Activated CD4-positive, alpha-beta T cell treated with anti-CD3 and anti-CD28 coated beads, Interleukin-2, amount 10 ng/mL, durations not matched to agents 7 days and 5 days (primary cell): Measurements from ENCODE around the gene KLF15. TPM values are rescaled to one million over a fixed set of nuclear protein-coding genes. Genes with fewer than 3 reads are reported as not detected.

ENCODE experiments used
- CTCF ChIA-PET: fragments of 350-600 bp; sonication (Branson Sonifier 250); formaldehyde crosslinking; loops from one replicate; lab custom pipeline; 2021; ENCODE audit warnings: antibody characterized with exemption; lab: Charles Lee
- POLR2A ChIA-PET: fragments of 350-600 bp; sonication (Branson Sonifier 250); formaldehyde crosslinking; loops from one replicate; lab custom pipeline; 2021; ENCODE audit warnings: antibody characterized with exemption; lab: Charles Lee
- DNase-seq: peaks from one replicate; pipeline ENCODE4 v3.0.0-alpha.2; 2020
- H3K27ac Mint-ChIP-seq: one replicate; pipeline ENCODE4 v1.8.0; 2021; ENCODE audit warnings: mild to moderate bottlenecking, moderate library complexity, mixed read lengths
- H3K27me3 Mint-ChIP-seq: one replicate; pipeline ENCODE4 v1.8.0; 2021; ENCODE audit warnings: mixed read lengths
- H3K36me3 Mint-ChIP-seq: one replicate; pipeline ENCODE4 v1.8.0; 2021; ENCODE audit warnings: low read depth, mixed read lengths
- H3K4me1 Mint-ChIP-seq: one replicate; pipeline ENCODE4 v1.8.0; 2021; ENCODE audit warnings: mixed read lengths
- H3K4me3 Mint-ChIP-seq: one replicate; pipeline ENCODE4 v1.8.0; 2021; ENCODE audit warnings: mild to moderate bottlenecking, moderate library complexity, mixed read lengths
- H3K9me3 Mint-ChIP-seq: one replicate; pipeline ENCODE4 v1.8.0; 2021; ENCODE audit warnings: mixed read lengths
- total RNA-seq, 2 experiments: library from RNA; stranded (reverse); gene quantifications; one replicate each; pipeline ENCODE4 v1.2.3, GENCODE V29; 2021

Gene KLF15
- total RNA-seq, 2 experiments from 2014 or later = not detected

DNA sequence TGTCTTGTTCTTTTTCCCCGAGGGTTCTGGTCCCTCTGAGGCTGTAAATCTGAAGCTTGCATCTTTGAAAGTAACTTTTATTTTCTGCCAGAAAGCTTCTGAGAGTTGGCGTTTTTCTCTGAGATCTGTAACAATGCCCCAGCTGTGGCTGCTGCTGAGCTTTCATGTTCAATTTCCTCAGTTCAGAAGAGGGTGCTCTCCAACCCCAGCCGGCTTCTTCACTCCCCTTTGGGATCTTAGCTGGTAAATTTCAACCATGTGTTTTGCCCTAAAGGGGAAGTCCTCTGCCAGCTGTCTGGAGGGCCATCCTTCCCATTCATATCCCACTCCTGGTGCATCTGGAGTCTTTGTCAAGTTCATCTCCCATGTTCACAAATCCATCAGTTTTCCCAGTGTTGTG lies 19.2 kb upstream of the KLF15 start:
- H3K4me3 Mint-ChIP-seq = no peak overlapping the region

DNA sequence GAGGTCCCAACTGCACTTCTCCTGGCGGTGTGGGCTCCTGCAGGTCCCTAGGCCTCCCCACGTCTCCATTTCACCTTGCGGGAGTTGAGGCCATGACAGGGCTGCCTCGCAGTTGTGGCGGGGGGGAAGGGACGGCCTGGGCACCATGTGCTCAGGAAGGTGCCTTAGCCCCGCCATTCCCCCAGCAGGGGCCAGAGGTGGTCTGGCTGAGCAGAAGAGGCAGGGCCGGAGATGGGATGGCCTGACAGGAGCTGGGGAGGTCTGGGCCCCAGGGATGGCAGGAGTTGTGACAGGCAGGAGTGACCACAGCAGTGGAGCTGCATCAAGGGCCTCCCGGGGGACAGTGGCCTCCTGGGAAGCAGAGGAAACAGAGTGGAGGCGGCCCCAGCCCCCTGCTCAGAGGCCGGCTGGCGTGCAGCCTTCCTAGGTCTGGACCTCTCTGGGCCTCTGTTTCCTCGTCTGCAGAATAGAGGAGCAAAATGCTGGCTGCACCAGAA lies 18.7 kb upstream of the KLF15 start:
- Mint-ChIP-seq H3K4me3 (no peak overlapping the region), H3K27ac (no peak overlapping the region), H3K36me3 (no peaks in the 10 kb centered on the region), H3K27me3 (no peaks in the 10 kb centered on the region), H3K4me1 (no peaks in the 10 kb centered on the region), H3K9me3 (no peaks in the 10 kb centered on the region)
- ChIA-PET POLR2A (no interaction called here), CTCF (no interaction called here)
- DNase-seq = no peak

More for the DNA sequence above, 19.2 kb upstream of the KLF15 start:
- no peak for DNase-seq
- no peaks in the 10 kb centered on the region for H3K9me3 Mint-ChIP-seq
- H3K36me3 Mint-ChIP-seq = no peaks in the 10 kb centered on the region
- H3K27me3 Mint-ChIP-seq = no peaks in the 10 kb centered on the region
- CTCF ChIA-PET = no interaction called here
- no peaks in the 10 kb centered on the region for H3K4me1 Mint-ChIP-seq
- POLR2A ChIA-PET = no interaction called here
- H3K27ac Mint-ChIP-seq = no peak overlapping the region

DNA sequence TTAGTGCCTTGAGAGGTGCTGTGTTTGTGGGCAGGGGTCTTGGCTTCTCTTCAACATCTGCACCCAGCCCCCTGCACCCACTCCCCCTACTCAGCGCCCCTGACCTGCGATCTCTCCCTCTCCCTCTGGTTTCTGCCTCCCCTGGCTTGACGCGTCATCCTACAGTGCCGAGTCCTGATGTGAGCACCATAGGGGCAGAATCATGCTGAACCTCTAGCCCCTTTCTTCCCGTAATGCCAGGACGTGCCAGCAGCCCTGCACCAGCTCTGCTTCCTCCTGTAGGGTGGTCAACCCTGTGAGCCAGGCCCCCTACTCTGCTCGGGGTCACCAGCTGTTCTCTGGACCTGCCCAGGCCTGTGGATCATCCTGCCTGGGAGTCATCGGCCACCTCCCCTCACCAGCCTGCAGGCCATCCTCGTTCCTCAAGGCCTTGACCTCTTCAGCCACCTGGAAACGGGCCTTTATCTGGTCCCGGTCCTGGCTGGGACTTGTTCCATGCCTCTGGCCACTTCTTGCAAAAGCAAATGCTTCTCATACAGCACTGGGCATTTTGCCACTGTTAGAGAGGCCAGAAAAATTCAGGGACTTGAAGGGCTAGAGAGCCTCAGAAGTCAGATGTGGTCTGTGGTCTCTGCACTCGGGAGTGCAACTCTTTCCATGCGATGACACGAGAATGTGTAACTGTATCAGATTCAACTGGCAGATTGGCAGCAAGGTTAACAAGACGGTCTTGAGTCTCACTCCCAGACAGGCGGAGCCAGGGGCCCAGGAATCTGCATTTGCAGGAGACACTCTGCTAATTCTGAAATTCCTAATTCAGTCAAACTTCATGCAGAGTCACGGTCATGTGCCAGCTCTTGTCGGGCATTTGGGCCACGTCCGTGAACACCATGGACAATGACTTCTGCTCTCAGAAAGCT lies 16.7 kb upstream of the KLF15 start:
- H3K36me3 Mint-ChIP-seq = no peaks in the 10 kb centered on the region
- H3K27ac Mint-ChIP-seq = no peak overlapping the region
- no peaks in the 10 kb centered on the region for H3K9me3 Mint-ChIP-seq
- no peaks in the 10 kb centered on the region for H3K4me1 Mint-ChIP-seq
- H3K4me3 Mint-ChIP-seq = no peak overlapping the region
- H3K27me3 Mint-ChIP-seq = no peaks in the 10 kb centered on the region
- ChIA-PET POLR2A (no interaction called here), CTCF (interaction anchor here (1.3 kb wide), 1 partner anchor 10 kb away, joined by 4 read pairs; no protein-coding TSS in a partner anchor)
- DNase-seq = no peak

DNA sequence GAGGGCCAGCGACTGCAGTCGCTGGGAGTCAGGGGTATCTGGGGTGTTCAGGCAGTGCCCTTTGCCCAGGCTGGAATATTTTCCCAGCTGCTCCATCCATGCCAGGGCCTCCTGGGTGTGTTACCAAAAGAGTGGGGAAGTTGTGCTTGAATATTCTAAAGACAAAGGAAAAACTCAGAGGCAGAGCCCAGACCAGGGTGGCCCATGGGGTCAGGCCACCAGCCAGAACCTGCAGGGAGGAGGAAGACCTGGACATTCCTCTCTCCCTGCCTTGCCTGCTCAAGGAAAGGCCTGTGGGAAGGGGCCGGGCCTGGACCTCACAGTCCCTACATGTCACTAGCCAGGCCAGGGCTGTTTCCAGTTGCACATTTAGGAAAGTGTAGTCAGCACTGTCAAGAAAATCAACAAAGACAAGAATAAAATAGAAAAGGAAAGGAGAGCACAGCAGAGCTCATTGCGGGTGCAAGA lies 16.0 kb upstream of the KLF15 start:
- Mint-ChIP-seq H3K4me3 (no peak overlapping the region), H3K4me1 (no peaks in the 10 kb centered on the region), H3K36me3 (no peaks in the 10 kb centered on the region), H3K9me3 (no peaks in the 10 kb centered on the region), H3K27me3 (no peaks in the 10 kb centered on the region), H3K27ac (no peak overlapping the region)
- no peak for DNase-seq
- POLR2A ChIA-PET = no interaction called here
- CTCF ChIA-PET = no interaction called here

DNA sequence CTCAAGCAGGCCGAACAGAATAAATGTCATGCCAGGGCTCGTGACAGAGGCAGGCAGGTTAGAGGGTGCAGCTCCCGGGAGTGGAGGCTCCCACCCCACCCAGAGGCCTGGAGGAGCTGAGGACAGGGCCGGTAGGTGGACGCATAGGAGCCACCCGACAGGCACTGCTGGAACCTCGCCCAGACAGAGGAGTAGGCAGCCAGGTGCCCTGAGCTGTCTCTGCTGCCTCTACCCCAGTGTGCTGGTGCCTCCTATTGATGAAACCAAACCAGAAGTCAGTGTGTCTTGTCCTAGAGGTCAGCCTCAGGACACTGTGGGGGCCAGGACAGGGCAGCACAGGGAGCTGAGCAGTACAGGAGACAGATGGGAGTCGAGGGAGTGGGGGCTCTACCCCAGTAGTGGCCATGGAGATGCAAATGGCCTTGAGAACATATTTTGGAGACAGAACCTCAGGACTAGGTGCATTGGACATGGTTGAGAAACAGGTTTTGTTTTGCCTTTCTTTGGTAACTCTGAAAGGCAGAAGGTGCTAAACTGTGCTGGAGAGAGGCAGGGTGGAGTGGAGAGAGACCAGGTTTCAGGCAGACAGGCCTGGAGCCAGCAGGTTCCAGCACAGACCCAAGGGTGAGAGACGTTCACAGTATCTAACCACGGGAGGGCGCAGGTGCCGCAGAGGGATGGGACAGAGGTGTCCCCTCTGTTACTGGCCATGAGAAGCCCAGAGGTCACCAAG lies 15.4 kb upstream of the KLF15 start:
- no peak for DNase-seq
- H3K4me3 Mint-ChIP-seq = no peak overlapping the region
- H3K9me3 Mint-ChIP-seq = no peaks in the 10 kb centered on the region
- no peak overlapping the region for H3K27ac Mint-ChIP-seq
- ChIA-PET CTCF (no interaction called here), POLR2A (no interaction called here)
- H3K36me3 Mint-ChIP-seq = no peaks in the 10 kb centered on the region
- no peaks in the 10 kb centered on the region for H3K4me1 Mint-ChIP-seq
- H3K27me3 Mint-ChIP-seq = no peaks in the 10 kb centered on the region

DNA sequence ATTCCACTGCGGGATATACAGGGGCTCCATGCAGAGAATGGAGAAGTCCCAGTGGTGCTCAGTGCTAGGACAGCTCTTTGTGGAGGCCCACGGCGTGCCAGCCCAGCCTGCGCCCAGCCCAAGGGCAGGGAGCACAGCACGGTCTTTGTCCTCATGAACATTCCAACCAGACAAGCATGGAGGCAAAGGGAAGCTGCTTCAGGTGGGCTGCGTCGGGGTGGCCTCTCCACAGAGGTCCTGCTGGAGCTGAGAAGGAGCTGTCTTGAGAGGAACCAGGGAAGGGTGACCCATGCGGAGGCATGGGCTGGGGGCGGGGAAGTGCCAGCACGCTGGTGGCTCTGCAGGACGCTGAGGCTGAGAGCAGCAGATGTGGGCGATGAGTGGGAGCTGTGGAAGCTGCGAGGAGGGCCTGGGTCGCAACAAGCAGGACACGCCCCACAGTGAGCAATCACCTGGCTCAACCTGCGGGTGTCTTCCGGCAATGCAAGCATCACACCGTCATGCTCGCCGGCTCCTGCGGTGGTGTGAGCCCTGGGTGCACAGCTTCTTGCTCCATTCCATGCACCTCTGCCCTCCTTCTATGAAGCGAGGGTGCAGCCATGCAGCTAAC lies 14.0 kb upstream of the KLF15 start:
- ChIA-PET POLR2A (no interaction called here), CTCF (interaction anchor here (0.8 to 1.1 kb wide), 2 partner anchors 12 to 21 kb away, joined by 3 read pairs; no protein-coding TSS in a partner anchor)
- no peaks in the 10 kb centered on the region for H3K27me3 Mint-ChIP-seq
- no peaks in the 10 kb centered on the region for H3K36me3 Mint-ChIP-seq
- H3K4me1 Mint-ChIP-seq = no peaks in the 10 kb centered on the region
- H3K4me3 Mint-ChIP-seq = no peak overlapping the region
- DNase-seq = no peak
- H3K27ac Mint-ChIP-seq = no peak overlapping the region
- no peaks in the 10 kb centered on the region for H3K9me3 Mint-ChIP-seq

DNA sequence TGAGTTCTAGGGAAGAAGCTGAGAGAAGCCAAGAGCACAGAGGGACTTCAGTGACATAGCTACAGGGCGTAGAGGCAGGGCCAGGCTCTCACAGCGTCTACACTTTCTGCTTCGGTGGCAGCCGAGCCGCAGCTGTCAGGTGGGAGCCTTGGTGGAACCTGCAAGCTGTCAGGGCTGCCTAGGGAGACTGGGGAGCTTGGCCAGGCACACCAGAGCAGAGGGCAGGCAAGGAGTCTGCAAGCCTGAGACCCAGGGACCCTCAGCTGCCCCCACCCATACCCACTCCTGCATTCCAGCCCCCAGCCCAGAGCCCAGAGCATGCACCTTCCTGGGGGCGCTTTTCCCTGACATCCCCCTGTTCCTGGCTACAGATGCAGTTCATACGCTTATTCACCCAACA lies 13.4 kb upstream of the KLF15 start:
- H3K4me1 Mint-ChIP-seq = no peaks in the 10 kb centered on the region
- POLR2A ChIA-PET = no interaction called here
- no peaks in the 10 kb centered on the region for H3K27me3 Mint-ChIP-seq
- CTCF ChIA-PET = interaction anchor here (1.1 kb wide), 1 partner anchor 11 kb away, joined by 3 read pairs; no protein-coding TSS in a partner anchor
- no peak for DNase-seq
- H3K36me3 Mint-ChIP-seq = no peaks in the 10 kb centered on the region
- H3K4me3 Mint-ChIP-seq = no peak overlapping the region
- no peak overlapping the region for H3K27ac Mint-ChIP-seq
- no peaks in the 10 kb centered on the region for H3K9me3 Mint-ChIP-seq

DNA sequence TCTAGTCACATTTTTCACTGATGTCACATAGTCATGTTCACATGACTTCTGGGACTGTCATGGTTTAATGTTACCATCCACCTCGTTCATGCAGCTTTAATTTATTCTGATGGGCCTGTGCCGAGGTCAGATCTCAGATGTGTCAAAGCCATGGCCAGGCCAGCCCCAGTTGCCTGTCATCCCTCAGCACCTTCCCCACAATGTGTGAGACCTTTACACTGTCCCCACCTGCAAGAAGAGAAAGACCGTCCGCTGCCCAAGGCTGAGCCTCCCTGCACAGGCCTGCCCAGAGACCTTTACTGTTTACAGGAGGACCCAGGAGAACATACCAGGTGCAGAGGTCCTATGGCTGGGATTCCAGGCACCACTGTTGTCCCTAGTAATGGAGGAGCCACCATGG lies 12.8 kb upstream of the KLF15 start:
- no peak for DNase-seq
- Mint-ChIP-seq H3K9me3 (no peaks in the 10 kb centered on the region), H3K4me1 (no peaks in the 10 kb centered on the region), H3K36me3 (no peaks in the 10 kb centered on the region), H3K27ac (no peak overlapping the region), H3K27me3 (no peaks in the 10 kb centered on the region), H3K4me3 (no peak overlapping the region)
- POLR2A ChIA-PET = no interaction called here
- CTCF ChIA-PET = no interaction called here

DNA sequence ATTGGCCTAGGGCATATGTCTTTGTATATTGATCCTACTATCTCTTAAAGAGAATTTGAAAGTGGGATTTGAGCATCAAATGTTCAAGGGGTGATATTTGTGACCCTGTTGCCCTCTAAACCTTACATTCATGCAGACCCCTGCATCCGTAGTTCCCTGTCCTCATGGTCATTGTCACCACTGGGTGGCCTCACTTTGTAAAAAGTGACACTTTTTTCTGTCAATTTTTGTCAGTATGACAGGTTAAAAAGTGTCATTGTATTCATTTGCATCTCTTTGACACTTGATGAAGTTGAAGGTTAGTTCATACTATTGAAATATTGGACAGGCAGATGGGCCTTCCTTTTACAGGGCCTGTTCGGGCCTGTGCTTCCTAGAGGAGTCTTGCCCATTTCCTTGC lies 12.3 kb upstream of the KLF15 start:
- Mint-ChIP-seq H3K4me3 (no peak overlapping the region), H3K27ac (no peak overlapping the region), H3K36me3 (no peaks in the 10 kb centered on the region), H3K4me1 (no peaks in the 10 kb centered on the region), H3K27me3 (no peaks in the 10 kb centered on the region), H3K9me3 (no peaks in the 10 kb centered on the region)
- DNase-seq = no peak
- ChIA-PET POLR2A (no interaction called here), CTCF (no interaction called here)

DNA sequence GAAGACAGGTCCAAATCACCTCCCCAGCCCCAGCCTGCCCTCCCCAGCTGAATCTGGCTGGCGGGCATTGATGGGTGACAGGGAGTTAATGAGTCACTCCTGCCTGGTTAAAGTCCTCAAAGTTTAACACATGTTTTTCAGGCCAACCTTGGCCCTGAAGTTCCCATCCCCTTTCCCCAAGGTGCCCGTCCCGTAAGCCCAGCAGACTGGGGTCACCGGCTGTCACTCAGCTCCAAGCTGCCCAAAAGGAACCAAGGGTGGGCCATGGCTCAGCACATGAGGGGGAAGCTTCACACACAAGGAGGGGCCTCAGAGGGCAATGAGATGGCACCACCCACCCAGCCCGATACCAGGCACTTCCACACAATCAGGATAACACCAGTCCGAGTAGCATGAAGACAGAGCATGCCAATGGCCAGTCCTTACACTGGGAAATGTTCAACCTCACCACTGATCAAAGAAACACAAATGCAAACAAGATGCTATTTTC lies 10.2 kb upstream of the KLF15 start:
- Mint-ChIP-seq H3K36me3 (no peaks in the 10 kb centered on the region), H3K4me3 (no peak overlapping the region), H3K27ac (no peak overlapping the region), H3K27me3 (peaks cover 3% of the 10 kb centered on the region), H3K9me3 (no peaks in the 10 kb centered on the region), H3K4me1 (no peaks in the 10 kb centered on the region)
- CTCF ChIA-PET = no interaction called here
- POLR2A ChIA-PET = no interaction called here
- DNase-seq = no peak

DNA sequence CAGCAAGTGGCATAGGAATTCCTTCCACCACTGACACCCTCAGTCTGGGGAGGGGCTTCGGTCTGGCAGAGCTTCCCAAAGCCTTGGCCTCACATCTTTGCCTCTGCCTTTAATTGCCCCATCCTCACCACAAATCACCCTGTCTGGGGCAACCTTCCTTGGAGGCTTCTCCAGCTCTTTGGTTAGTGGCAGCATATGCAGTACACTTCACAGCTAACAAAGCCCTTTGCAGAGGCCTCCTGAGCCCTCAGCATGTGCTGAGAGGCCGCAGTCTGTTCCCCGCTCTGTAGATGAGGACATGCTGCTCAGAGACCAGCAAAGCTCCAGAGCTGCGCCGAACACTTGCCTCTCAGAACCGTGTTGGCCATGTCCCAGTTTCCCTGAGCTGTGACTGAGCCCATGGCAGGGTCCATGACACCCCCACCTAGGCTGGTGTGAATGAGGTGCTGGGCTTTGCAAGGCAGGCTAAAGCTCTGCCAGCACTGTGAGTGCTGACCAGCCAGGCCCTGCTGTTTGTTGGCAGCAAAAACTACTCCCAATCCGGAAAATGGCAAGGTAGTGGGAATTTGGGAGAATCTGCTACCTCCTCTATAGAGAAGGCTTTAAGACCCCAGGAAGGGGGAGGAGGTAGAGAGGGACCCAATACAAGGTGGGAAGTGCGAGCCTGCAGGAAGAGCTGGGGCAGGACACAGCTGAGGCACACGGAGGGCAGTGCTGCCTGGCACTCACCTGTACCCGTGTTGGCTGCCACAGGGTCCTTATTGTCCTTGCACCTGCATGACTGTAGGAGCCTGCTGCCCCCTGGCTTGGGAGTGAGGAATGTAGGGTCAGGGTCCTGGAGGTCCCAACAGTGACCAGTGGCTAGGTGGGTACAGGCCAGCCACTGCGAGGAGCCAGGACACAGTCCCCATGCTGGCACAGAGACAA lies 8.4 kb upstream of the KLF15 start:
- ChIA-PET CTCF (no interaction called here), POLR2A (no interaction called here)
- H3K4me3 Mint-ChIP-seq = no peak overlapping the region
- peaks cover 9% of the 10 kb centered on the region for H3K27me3 Mint-ChIP-seq
- no peaks in the 10 kb centered on the region for H3K9me3 Mint-ChIP-seq
- H3K36me3 Mint-ChIP-seq = no peaks in the 10 kb centered on the region
- no peaks in the 10 kb centered on the region for H3K4me1 Mint-ChIP-seq
- no peak for DNase-seq
- no peak overlapping the region for H3K27ac Mint-ChIP-seq
